ENCODE results near the gene MAPK7. TPM values are rescaled to one million over a fixed set of nuclear protein-coding genes. Genes with fewer than 3 reads are reported as not detected.

MAPK7 gene
- total RNA-seq, 4 donors from 2014 or later = 7.3 to 12.5 (median 10.4) TPM

DNA sequence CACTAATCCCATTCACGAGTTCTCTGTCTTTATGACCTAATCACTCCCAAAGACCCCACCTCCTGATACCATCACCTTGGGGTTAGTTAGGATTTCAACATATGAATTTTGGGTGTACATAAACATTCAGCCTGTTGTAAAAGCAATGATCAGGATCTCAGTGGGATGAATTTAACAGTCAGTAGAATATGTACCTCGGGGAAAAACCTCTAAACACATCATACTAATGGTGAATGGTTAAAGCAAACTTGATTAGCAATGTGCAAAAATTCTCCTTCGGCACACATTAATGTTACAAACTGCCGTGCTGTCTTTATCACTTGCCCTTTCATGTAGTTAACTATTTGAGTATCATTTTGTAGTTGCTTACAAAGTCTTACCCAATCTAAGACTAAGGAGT is 42.9 kb downstream of the MAPK7 start:
- DNase-seq = no peak
- Histone ChIP-seq H3K36me3 (no peaks in the 10 kb centered on the region), H3K9me3 (no peaks in the 10 kb centered on the region), H3K4me1 (no peaks in the 10 kb centered on the region), H3K4me3 (no peak overlapping the region), H3K27ac (no peak overlapping the region), H3K27me3 (no peaks in the 10 kb centered on the region)
- in situ Hi-C loops (cut with MboI; ENCODE audit: low sequenced_read_pairs in 4 of 4) = no loop called here
- TF ChIP-seq, protein P1, sequence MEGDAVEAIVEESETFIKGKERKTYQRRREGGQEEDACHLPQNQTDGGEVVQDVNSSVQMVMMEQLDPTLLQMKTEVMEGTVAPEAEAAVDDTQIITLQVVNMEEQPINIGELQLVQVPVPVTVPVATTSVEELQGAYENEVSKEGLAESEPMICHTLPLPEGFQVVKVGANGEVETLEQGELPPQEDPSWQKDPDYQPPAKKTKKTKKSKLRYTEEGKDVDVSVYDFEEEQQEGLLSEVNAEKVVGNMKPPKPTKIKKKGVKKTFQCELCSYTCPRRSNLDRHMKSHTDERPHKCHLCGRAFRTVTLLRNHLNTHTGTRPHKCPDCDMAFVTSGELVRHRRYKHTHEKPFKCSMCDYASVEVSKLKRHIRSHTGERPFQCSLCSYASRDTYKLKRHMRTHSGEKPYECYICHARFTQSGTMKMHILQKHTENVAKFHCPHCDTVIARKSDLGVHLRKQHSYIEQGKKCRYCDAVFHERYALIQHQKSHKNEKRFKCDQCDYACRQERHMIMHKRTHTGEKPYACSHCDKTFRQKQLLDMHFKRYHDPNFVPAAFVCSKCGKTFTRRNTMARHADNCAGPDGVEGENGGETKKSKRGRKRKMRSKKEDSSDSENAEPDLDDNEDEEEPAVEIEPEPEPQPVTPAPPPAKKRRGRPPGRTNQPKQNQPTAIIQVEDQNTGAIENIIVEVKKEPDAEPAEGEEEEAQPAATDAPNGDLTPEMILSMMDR (IDR thresholded peaks at IDR 0.05 in 4 of 5, conservative IDR thresholded peaks at IDR 0.05 in 1 of 5) = no peak
- TF ChIP-seq POLR2A (IDR thresholded peaks at IDR 0.05) = no peak
- intact Hi-C loops (cut with DNase I; ENCODE audit: low total_unique reads) = no loop called here
- no peak for ATAC-seq

- TF ChIP-seq POLR2A (IDR thresholded peaks at IDR 0.05) = no peak
- TF ChIP-seq, protein P1 (IDR thresholded peaks at IDR 0.05 in 4 of 5, conservative IDR thresholded peaks at IDR 0.05 in 1 of 5) = no peak
- intact Hi-C loops (cut with DNase I; ENCODE audit: low total_unique reads) = no loop called here
- ATAC-seq (no peak), DNase-seq (no peak)
- Histone ChIP-seq H3K36me3 (no peaks in the 10 kb centered on the region), H3K9me3 (no peaks in the 10 kb centered on the region), H3K4me1 (no peaks in the 10 kb centered on the region), H3K4me3 (no peak overlapping the region), H3K27me3 (no peaks in the 10 kb centered on the region), H3K27ac (no peak overlapping the region)
- in situ Hi-C loops (cut with MboI; ENCODE audit: low sequenced_read_pairs in 4 of 4) = no loop called here
Observed at GRCh38 chr17:19421926-19422325, 43.6 kb downstream of the MAPK7 start.

DNA sequence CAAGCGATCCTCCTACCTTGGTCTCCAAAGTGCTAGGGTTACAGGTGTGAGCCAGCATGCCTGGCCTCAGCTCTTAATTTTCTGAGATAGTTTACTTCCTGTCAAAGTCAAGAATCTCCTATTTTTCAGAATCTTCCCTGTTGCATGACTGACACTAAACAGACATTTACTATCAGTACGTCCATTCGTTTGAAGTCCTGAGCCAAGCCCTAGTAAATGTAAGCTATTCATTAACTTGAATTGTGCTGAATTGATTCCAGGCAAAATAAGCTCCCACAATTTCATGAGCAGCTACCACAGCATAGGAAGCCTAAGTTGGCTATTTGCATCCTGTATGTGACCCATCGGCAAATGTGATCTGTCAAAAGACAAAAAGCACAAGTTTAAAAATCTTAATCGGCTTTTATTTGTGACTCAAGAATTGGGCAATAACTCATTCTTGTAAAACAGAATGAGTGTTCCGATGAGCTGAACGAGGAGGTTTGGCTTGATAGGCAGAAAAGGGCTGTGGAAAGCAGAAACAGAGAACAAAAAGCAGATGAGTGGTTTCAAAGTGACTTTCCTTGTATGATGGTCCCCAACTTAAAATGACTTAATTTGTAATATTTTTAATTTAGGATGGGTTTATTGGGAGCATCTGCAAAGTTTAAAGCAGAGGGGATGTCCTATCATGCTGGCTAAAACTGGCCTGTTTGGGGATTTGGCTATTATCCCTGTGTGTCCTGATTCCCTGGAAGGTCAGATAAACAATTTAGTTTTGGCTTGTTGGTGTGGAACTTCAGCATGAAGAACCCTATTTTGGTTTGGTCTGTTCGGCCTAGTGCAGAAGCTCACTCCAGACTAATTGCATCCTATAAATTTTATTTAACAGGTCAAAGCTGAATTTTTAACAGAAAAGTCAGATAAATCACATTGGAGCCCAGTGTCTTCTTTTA is 46.9 kb downstream of the MAPK7 start:
- Histone ChIP-seq H3K27me3 (no peaks in the 10 kb centered on the region), H3K4me3 (no peak overlapping the region), H3K4me1 (no peaks in the 10 kb centered on the region), H3K27ac (no peak overlapping the region), H3K36me3 (no peaks in the 10 kb centered on the region), H3K9me3 (no peaks in the 10 kb centered on the region)
- in situ Hi-C loops (cut with MboI; ENCODE audit: low sequenced_read_pairs in 4 of 4) (no loop called here), intact Hi-C loops (cut with DNase I; ENCODE audit: low total_unique reads) (no loop called here)
- DNase-seq = no peak
- ATAC-seq = peak in 1 of 2 donors; percentile 56
- no peak for TF ChIP-seq POLR2A (IDR thresholded peaks at IDR 0.05)

DNA sequence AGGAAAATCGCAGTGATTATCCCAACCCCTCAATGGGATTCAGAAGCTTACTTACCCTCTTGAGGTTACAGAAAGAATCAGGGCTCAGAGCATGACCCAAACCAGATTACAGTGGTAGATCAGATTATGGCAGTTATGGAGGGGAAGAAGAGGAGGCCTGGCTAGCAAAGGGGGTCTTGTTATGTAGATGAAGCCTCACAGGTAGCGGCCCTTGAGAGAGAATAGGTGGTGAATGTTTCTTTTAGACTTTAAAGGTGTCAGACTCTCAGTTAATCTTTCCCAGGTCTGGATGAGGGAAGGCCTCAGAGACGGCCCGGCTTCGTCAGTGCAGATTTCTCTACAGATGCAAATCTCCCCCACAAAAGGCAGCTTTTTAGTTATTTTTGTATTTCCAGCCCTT is 48.3 kb downstream of the MAPK7 start:
- no peak for TF ChIP-seq POLR2A (IDR thresholded peaks at IDR 0.05)
- TF ChIP-seq, protein P1 (IDR thresholded peaks at IDR 0.05 in 4 of 5, conservative IDR thresholded peaks at IDR 0.05 in 1 of 5) = no peak
- DNase-seq = no peak
- Histone ChIP-seq H3K27ac (no peak overlapping the region), H3K27me3 (no peaks in the 10 kb centered on the region), H3K4me3 (no peak overlapping the region), H3K9me3 (no peaks in the 10 kb centered on the region), H3K4me1 (no peaks in the 10 kb centered on the region), H3K36me3 (no peaks in the 10 kb centered on the region)
- no peak for ATAC-seq
- intact Hi-C loops (cut with DNase I; ENCODE audit: low total_unique reads) = no loop called here
- in situ Hi-C loops (cut with MboI; ENCODE audit: low sequenced_read_pairs in 4 of 4) = no loop called here

DNA sequence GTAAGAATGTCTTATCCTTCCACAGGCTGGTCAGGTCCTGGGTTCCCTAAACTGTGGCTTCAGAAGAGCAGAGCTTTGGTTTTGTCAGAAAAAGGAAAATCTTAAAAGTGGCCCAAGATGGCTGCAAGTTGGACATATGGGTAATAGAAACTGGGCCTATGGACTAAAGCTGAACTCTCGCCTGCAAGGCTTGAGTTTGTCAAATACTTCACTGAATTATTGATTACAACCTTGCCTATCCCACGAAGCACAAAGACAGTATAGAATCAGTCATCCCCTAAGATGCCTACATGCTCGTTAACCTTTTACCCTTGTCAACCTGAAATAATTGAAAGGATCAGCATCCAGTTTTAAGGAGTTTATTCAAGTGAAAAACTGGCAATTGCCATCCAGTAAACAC is 53.4 kb downstream of the MAPK7 start:
- ATAC-seq = no peak
- TF ChIP-seq POLR2A (IDR thresholded peaks at IDR 0.05) = no peak
- TF ChIP-seq, protein P1 (IDR thresholded peaks at IDR 0.05 in 4 of 5, conservative IDR thresholded peaks at IDR 0.05 in 1 of 5) = no peak
- DNase-seq = no peak
- Histone ChIP-seq H3K27me3 (no peaks in the 10 kb centered on the region), H3K9me3 (no peaks in the 10 kb centered on the region), H3K36me3 (no peaks in the 10 kb centered on the region), H3K4me3 (no peak overlapping the region), H3K4me1 (no peaks in the 10 kb centered on the region), H3K27ac (no peak overlapping the region)
- in situ Hi-C loops (cut with MboI; ENCODE audit: low sequenced_read_pairs in 4 of 4) = no loop called here
- intact Hi-C loops (cut with DNase I; ENCODE audit: low total_unique reads) = no loop called here

MicroRNAs encoded within 50 kb of the gene (microRNA counts, 767-probe panel; counts per million panel counts)
- microRNA hsa-miR-1180 = 356 to 448 counts per million in 2 donors

Small RNA genes lying within 50 kb of the gene (microRNA-seq; reads per million reads assigned to microRNA genes)
- 196 to 215 reads per million in 2 donors for gene MIR1180 (ENCODE audit: borderline replicate concordance in 2 of 2)

Other genes starting within 250 kb of the MAPK7 start
- 10 to 100 TPM; 18.9 to 31.8 (median 26.2) TPM for gene EPN2, start 141.1 kb upstream of the MAPK7 start, total RNA-seq
- 10 to 100 TPM in 3 of 4 donors, 1 to 10 TPM in 1; 6.5 to 16.4 (median 14.5) TPM for gene B9D1, start 15.8 kb upstream of the MAPK7 start, total RNA-seq
- 10 to 100 TPM; 11.0 to 22.7 (median 14.8) TPM for gene MFAP4, start 8.7 kb downstream of the MAPK7 start, total RNA-seq
- under 1 TPM; 0.51 to 0.98 (median 0.57) TPM for gene RNF112, start 32.7 kb downstream of the MAPK7 start, total RNA-seq
- 100 to 1,000 TPM in 3 of 4 donors, 10 to 100 TPM in 1; 34.2 to 257 (median 133) TPM for gene SLC47A1, start 155.4 kb downstream of the MAPK7 start, total RNA-seq

Data from gastrocnemius medialis (tissue), 4 donors.